Measurements from ENCODE around the gene SLAMF1.

SLAMF1 gene

GRCh38 chr1:160666079-160666442 is 19.2 kb upstream of the SLAMF1 start:
- CTCF ChIA-PET = no interaction called here
- POLR2A ChIA-PET (ENCODE audit: low non-redundant PET) = interaction anchor here (0.5 kb wide), 1 partner anchor 125 kb away, joined by 3 read pairs; no protein-coding TSS in a partner anchor
- H3K27ac ChIP-seq = no peak overlapping the region
- no peak for TF ChIP-seq CTCF (conservative IDR thresholded peaks at IDR 0.05; ENCODE audit: low read depth)
- no peak for DNase-seq (ENCODE audit: low spot score)

GRCh38 chr1:160665330-160666078 is 18.7 kb upstream of the SLAMF1 start:
- H3K27ac ChIP-seq = no peak overlapping the region
- CTCF ChIA-PET = no interaction called here
- POLR2A ChIA-PET (ENCODE audit: low non-redundant PET) = interaction anchor here (0.5 kb wide), 1 partner anchor 125 kb away, joined by 3 read pairs; no protein-coding TSS in a partner anchor
- DNase-seq (ENCODE audit: low spot score) = no peak
- TF ChIP-seq CTCF (conservative IDR thresholded peaks at IDR 0.05; ENCODE audit: low read depth) = no peak

- no peak for DNase-seq (ENCODE audit: low spot score)
- ChIA-PET POLR2A (ENCODE audit: low non-redundant PET) (no interaction called here), CTCF (no interaction called here)
- no peak overlapping the region for H3K27ac ChIP-seq
- no peak for TF ChIP-seq CTCF (conservative IDR thresholded peaks at IDR 0.05; ENCODE audit: low read depth)
Observed at GRCh38 chr1:160664573-160665051, 17.8 kb upstream of the SLAMF1 start.

GRCh38 chr1:160662910-160663309 is 16.1 kb upstream of the SLAMF1 start:
- no peak for TF ChIP-seq CTCF (conservative IDR thresholded peaks at IDR 0.05; ENCODE audit: low read depth)
- DNase-seq (ENCODE audit: low spot score) = no peak
- ChIA-PET CTCF (interaction anchor here (0.6 kb wide), 1 partner anchor 307 kb away, joined by 3 read pairs; no protein-coding TSS in a partner anchor), POLR2A (ENCODE audit: low non-redundant PET) (no interaction called here)
- H3K27ac ChIP-seq = no peak overlapping the region

GRCh38 chr1:160659566-160659965 is 12.7 kb upstream of the SLAMF1 start:
- TF ChIP-seq CTCF (conservative IDR thresholded peaks at IDR 0.05; ENCODE audit: low read depth) = no peak
- H3K27ac ChIP-seq = no peak overlapping the region
- no peak for DNase-seq (ENCODE audit: low spot score)
- ChIA-PET CTCF (interaction anchor here (2.0 kb wide), 1 partner anchor 16 kb away, joined by 6 read pairs; no protein-coding TSS in a partner anchor), POLR2A (ENCODE audit: low non-redundant PET) (no interaction called here)

GRCh38 chr1:160658814-160659193 is 12.0 kb upstream of the SLAMF1 start:
- H3K27ac ChIP-seq = no peak overlapping the region
- ChIA-PET CTCF (no interaction called here), POLR2A (ENCODE audit: low non-redundant PET) (no interaction called here)
- TF ChIP-seq CTCF (conservative IDR thresholded peaks at IDR 0.05; ENCODE audit: low read depth) = no peak
- DNase-seq (ENCODE audit: low spot score) = no peak

Data from RWPE1 (cell line).